HG03108 (cell line): ENCODE data around the gene ANKRD17.
"Not testable (repeated sequence)": the region's sequence is repeated elsewhere in the genome, so short reads cannot be mapped to it uniquely, and the experiment has no call there.

Source experiments
- ATAC-seq: cut with Tn5 transposase; IDR thresholded peaks from one replicate; pipeline ENCODE4 v1.9.1; 2021; ENCODE audit warnings: moderate library complexity; ENCODE audit not compliant: unreplicated experiment

The ANKRD17 gene

GRCh38 chr4:73248821-73249220, 9.8 kb downstream of the ANKRD17 start:
- ATAC-seq: no peak

DNA sequence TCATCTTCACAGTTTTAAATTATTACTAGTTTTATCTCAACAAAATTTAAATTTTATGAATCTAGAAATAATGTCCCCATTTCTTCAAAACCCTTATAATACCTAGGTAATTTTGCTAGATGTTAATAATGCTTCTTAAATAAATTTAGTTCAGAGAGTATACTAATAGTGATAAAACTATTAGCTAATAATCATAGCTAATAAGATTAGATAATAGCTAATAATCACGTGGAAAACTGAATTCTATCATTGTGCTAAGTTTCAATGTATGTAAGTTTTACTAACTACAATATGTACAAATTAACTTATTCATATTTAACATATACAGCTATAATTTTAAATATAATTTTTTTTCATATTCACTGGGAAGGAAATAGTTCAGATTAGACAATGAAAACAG, 10.2 kb downstream of the ANKRD17 start:
- ATAC-seq: no peak

DNA sequence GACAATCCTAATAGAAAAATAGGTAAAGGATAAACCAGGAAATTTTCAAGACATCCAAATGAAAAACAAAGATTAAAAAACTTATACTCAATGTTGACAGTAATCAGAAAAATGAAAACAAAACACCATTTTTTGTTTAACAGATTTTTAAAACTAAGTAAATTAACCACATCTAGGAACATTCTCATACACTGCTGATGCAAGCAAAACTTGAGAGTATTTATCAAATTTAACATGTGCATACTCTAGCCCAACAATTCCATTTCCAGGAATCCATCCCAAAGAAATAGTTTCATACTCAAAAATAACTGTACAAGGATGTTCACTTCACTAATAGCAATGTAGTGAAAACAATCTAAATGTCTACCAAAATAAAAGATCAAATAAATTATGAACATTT, 11.5 kb downstream of the ANKRD17 start:
- no peak for ATAC-seq

GRCh38 chr4:73245955-73246354, 12.6 kb downstream of the ANKRD17 start:
- no peak for ATAC-seq

DNA sequence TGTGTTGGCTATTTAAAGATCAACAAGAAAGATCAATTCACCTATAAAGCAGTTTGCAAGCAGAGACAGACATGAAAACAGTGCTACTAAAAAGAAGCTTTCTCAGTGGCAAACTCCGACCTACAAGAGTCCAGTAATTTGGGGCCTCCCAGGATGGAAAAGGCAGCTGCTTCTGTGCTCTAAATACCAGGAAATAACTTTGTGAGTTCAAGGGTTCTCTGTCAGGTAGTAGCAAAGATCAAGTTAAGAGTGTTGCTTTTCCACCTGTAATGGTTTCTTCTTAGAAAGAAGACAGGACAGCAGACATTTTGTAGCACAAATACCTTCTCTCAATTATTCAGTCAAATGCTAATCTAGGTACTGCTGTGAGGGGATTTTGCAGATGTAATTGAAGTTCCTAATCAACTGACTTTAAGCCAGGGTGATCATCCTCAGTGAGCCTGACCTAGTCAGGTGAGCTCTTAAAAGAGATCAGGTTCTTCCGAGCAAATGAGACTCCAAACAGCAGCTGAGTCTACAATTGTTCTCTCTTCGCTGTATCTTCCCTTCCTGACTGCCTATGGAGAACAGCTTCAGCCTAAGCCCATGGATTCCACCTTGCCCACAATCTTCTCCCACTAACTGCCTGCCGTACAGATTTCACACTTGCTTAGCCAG, 13.5 kb downstream of the ANKRD17 start:
- no peak for ATAC-seq

DNA sequence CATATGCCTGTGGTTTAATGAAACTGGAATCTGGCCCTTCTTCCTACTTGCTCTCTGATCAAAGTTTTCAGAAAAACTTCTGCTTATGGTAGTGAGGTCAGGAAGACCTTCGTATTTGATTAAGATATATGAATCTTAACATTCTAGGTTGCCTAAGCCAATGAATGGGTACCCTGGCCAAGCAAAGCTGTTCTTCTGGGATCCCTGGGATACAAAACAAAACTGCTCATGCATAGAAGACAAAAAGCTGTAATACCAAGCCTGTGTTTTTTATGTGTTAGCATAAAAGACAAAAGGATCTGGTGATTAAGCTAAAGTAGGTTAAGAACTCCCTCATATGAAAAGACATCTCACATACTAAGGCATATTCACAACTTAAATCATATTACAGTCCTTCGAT, 21.6 kb downstream of the ANKRD17 start:
- ATAC-seq: no peak

GRCh38 chr4:73236151-73236550, 22.4 kb downstream of the ANKRD17 start:
- ATAC-seq: no peak

DNA sequence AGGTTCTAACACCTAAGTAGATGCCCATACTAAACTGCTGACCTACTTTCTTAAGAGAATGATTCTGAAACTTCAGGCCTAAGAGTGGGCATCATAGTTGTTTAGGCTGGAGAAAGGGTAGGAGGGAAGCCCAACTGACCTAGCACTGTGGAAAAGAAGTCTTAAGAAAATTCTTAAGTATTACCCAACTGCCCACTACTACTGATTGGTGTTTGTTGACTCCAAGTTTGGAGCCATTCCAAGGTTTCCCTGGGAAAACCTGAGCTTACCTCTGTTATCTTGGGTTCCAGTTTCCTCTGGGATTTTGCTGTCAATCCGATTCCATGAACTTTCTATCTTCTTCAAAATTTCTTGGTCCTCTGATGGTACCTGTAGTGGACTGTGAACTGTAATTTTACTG, 23.9 kb downstream of the ANKRD17 start:
- ATAC-seq: no peak

DNA sequence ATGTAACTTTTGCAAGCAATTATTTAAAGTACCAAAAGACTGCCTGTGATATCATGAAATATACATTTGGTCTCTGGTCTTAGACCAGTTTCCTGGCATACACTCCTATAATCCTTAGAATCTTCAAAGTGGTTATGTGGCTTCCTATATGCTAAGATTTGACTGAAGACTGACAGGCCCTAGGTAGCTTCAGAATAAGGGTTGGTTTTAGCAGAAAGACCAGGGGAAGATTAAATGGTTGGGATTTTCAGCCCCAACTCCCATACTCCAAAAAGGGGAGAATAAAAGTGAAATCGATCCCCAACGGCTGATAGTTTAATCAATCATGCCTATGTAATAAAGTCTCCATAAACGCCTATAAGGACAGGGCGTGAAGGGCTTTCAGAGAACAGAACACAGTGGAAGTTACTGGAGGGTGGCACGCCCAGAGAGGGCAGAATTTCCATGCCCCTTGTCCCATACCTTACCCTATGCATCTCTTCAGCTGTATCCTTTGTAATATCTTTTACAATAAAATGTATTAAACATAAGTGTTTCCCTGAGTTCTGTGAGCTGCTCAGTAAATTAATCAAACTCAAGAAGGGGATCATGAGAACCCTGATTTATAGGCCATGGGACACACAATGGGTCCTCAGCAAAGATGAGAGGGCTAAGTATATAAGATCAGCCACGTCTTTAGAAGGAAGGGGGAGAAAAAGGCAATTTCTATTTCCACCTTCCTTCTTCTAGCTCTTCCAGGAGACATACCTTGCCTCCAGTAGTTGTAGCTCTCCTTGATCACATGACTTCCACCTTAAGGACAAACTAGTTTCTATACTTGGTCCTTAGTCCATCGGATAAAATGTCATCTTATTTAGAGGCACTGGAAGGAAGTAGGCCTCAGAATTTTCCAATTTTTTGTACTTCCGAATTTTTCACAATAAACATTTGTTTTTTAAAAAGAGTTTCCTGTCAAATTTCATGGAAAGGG, 26.8 kb downstream of the ANKRD17 start:
- ATAC-seq: no peak

- ATAC-seq: no peak
Observed at GRCh38 chr4:73230865-73231517, 27.6 kb downstream of the ANKRD17 start.

DNA sequence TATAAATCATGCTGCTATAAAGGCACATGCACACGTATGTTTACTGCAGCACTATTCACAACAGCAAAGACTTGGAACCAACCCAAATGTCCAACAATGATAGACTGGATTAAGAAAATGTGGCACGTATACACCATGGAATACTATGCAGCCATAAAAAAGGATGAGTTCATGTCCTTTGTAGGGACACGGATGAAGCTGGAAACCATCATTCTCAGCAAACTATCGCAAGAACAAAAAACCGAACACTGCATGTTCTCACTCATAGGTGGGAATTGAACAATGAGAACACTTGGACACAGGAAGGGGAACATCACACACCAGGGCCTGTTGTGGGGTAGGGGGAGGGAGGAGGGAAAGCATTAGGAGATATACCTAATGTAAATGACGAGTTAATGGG, 29.8 kb downstream of the ANKRD17 start:
- ATAC-seq: not testable (repeated sequence)

GRCh38 chr4:73224886-73225285, 33.7 kb downstream of the ANKRD17 start:
- no peak for ATAC-seq

GRCh38 chr4:73223258-73223650, 35.3 kb downstream of the ANKRD17 start:
- ATAC-seq: no peak

DNA sequence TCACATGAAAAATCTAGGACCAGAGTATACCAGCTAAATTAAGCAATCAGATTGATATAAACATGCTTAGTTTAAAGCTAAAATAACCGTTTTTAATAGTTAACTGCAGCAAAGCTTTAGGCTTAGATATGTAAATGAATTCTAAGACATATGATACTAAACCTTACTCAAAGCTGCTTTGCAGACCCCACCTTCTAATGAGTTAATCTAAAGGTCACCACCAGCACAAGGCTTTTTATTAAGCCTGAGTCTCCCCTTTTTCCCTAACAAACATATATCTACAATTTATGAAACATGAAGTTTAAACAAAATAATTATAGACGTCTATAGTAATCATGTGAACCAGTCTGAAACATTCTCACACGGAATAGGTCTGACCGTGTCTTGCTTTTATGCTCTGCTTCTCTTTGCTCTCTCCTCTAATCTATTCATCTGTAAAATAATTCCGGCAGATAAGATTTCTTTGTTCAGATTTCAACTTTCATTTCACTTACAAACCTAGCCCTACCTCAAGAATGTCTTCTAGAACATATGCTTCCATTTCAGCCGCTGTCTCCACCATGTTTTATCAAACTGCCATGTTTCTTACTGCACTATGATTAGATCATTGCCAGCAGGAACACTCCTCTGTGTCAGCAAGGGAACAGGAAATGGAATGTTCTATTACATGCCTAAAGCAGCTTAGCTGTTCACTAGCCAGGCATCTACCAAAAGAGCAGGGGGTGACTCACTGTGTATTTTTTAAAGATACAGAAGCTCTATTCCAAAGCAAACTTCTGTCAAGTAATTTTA, 35.9 kb downstream of the ANKRD17 start:
- peak; percentile 98 for ATAC-seq

- no peak for ATAC-seq
Observed at GRCh38 chr4:73221734-73222133, 36.9 kb downstream of the ANKRD17 start.

- ATAC-seq: no peak
Observed at GRCh38 chr4:73220815-73221214, 37.8 kb downstream of the ANKRD17 start.

- no peak for ATAC-seq
Observed at GRCh38 chr4:73213916-73214653, 44.5 kb downstream of the ANKRD17 start.

DNA sequence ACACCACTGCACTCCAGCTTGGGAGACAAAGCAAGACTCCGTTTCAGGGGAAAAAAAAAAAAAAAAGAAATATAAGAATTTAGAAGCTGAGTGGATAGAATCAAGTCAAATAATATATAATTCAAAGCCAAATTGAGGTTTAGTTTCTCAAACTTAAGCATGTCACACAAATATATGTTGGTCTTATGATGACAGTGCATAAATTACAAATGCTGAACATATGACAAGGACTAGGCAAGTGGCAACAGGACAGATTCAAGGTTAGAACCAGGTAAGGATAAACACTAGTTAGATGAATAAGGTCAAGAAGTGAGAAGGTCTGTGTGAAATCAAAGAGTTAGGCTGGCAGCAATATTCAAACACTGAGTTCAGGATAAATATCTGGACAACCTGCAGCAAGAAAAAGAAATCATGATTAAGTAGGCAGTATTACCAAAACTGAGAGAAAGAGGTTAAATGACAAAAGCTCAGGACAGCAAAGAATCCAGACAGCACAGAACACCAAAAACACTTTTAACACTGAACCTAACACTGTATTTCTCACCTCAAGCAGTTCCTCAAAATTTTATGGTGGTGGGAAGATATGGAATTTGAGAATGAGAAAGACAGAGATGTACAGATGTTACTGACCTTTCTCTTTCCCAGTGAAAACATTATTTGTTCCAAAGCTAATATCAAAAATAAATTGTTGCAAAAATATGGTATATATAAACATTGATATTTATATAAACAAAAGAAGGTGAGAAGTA, 45.4 kb downstream of the ANKRD17 start:
- ATAC-seq: no peak

- no peak for ATAC-seq
Observed at GRCh38 chr4:73211968-73212367, 46.6 kb downstream of the ANKRD17 start.

DNA sequence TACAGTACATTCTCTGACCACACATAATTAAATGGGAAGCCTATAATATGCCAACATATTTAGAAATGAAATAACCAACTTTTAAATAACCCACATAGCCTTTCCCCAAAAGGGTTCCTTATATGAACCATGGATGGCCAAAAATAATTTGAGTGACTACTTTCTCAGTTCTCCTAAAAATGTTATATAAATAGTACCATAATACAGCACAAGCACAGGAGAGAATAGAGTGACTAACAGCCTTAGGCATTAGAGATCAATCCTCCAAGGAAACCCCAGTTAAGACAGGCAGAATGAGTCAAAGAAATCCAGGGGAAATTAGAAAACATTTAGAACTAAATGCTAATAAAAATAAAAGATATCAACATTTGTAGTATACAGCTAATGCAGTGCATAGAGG, 50.2 kb downstream of the ANKRD17 start:
- no peak for ATAC-seq
